Measurements from ENCODE around the gene TMEM167A. TPM values are rescaled to one million over a fixed set of nuclear protein-coding genes. Genes with fewer than 3 reads are reported as not detected.

The TMEM167A gene
- total and polyA plus RNA-seq, 2 of the 4 experiments (the other 2 are of a cell fraction) = 34.6 to 45.1 TPM

GRCh38 chr5:83011985-83012384, 65.2 kb downstream of the TMEM167A start:
- Histone ChIP-seq H3K9me3 (ENCODE audit: control insufficient read depth, insufficient read depth, low read length) (no peaks in the 10 kb centered on the region), H2BK120ac (ENCODE audit: low read depth, low read length) (no peak overlapping the region), H4K91ac (ENCODE audit: insufficient read depth, low read depth, low read length) (no peak overlapping the region), H3K4me1 (ENCODE audit: control insufficient read depth, insufficient read depth, low read length) (peaks cover 2% of the 10 kb centered on the region; the same call in 1 of the 2 replicates), H2BK15ac (ENCODE audit: low read depth, low read length) (no peak overlapping the region), H3K27ac (ENCODE audit: insufficient read depth, low read length) (no peak overlapping the region), H4K8ac (ENCODE audit: low read depth in 2 of 2, low read length in 2 of 2) (no peak overlapping the region), H4K20me1 (ENCODE audit: insufficient read depth, low read length) (no peaks in the 10 kb centered on the region), H2BK5ac (ENCODE audit: low read depth, low read length, poor library complexity, severe bottlenecking) (no peak overlapping the region), H2AK9ac (replicated peaks; ENCODE audit: low read depth, low read length, poor library complexity) (no peak overlapping the region), H3K18ac (ENCODE audit: low read depth, low read length) (no peak overlapping the region), H4K5ac (ENCODE audit: low read depth, low read length) (no peak overlapping the region), H2AFZ (replicated peaks; ENCODE audit: low read length, poor library complexity) (no peak overlapping the region), H3K9me1 (ENCODE audit: insufficient read depth, low read length) (no peaks in the 10 kb centered on the region), H3K4me3 (ENCODE audit: insufficient read depth, low read depth, low read length) (no peak overlapping the region), H2AK5ac (ENCODE audit: low read depth, low read length) (no peak overlapping the region), H3K23ac (ENCODE audit: low read depth, low read length) (no peak overlapping the region), H3K9ac (ENCODE audit: low read depth, low read length) (no peak overlapping the region), H3K36me3 (ENCODE audit: control insufficient read depth, insufficient read depth, low read length) (no peaks in the 10 kb centered on the region), H3K4me2 (ENCODE audit: low read depth, low read length) (no peak overlapping the region), H3K79me1 (ENCODE audit: low read depth in 1 of 2, low read length in 2 of 2) (no peaks in the 10 kb centered on the region), H3K56ac (ENCODE audit: extremely low read depth, insufficient read depth, low read length) (no peak overlapping the region), H3K4ac (ENCODE audit: low read depth, low read length) (no peak overlapping the region), H3K14ac (replicated peaks; ENCODE audit: low read depth, low read length) (no peak overlapping the region), H3K27me3 (ENCODE audit: control insufficient read depth, insufficient read depth, low read length) (no peaks in the 10 kb centered on the region), H2BK20ac (ENCODE audit: low read depth, low read length) (no peak overlapping the region)
- POLR2A ChIA-PET (ENCODE audit: unreplicated experiment) = no interaction called here
- dilution Hi-C loops (cut with HindIII; ENCODE audit: low sequenced_read_pairs, unreplicated experiment) (no loop called here), intact Hi-C loops (cut with micrococcal nuclease) (no loop called here), in situ Hi-C loops (cut with MboI; ENCODE audit: low sequenced_read_pairs) (no loop called here)
- no peak for TF ChIP-seq CEBPB (IDR thresholded peaks at IDR 0.05; ENCODE audit: low read depth, low read length)
- no peak for TF ChIP-seq MAZ (IDR thresholded peaks at IDR 0.05; ENCODE audit: borderline replicate concordance, low read depth, low read length)
- TF ChIP-seq RAD21 (IDR thresholded peaks at IDR 0.05; ENCODE audit: low read length) = no peak
- TF ChIP-seq BHLHE40 (IDR thresholded peaks at IDR 0.05; ENCODE audit: low read depth, low read length) = no peak
- no peak for TF ChIP-seq RCOR1 (IDR thresholded peaks at IDR 0.05; ENCODE audit: insufficient replicate concordance, low read length)
- no peak for TF ChIP-seq ELK1 (IDR thresholded peaks at IDR 0.05; ENCODE audit: borderline replicate concordance, low read depth, low read length)
- no peak for TF ChIP-seq MAFK (IDR thresholded peaks at IDR 0.05; ENCODE audit: low read depth, low read length)
- TF ChIP-seq CTCF (conservative IDR thresholded peaks at IDR 0.05; ENCODE audit: low read depth, low read length) = no peak
- no peak for ATAC-seq (ENCODE audit: low read depth)
- no TSS peak for BruUV-seq (replicated peaks)
- peak; percentile 2 for DNase-seq
- no CpG with 5 or more reads among the region's 3 CpGs for WGBS, 2 experiments (ENCODE audit: extremely low coverage in 2 of 2, insufficient read length in 1 of 2)
- CTCF ChIA-PET = no interaction called here

Data from IMR-90 (cell line).